Hepatocyte (in vitro differentiated cells): ENCODE data around the gene TXN2. TPM values are rescaled to one million over a fixed set of nuclear protein-coding genes. Genes with fewer than 3 reads are reported as not detected.

Experiments used
- DNase-seq: peaks from one replicate; pipeline ENCODE4 v3.0.0-alpha.2; 2016; ENCODE audit warnings: low spot score
- H2AFZ ChIP-seq: fragments of 200-600 bp; sonication (generic); 2 replicates; pipeline ENCODE4 v1.6.0; 2016; ENCODE audit warnings: antibody characterized with exemption, mild to moderate bottlenecking
- H3K27ac ChIP-seq: fragments of 200-600 bp; sonication (generic); 2 replicates; pipeline ENCODE4 v1.5.1; 2016; ENCODE audit warnings: mild to moderate bottlenecking
- H3K27me3 ChIP-seq: fragments of 200-600 bp; sonication (generic); 2 replicates; pipeline ENCODE4 v1.6.1; 2016
- H3K36me3 ChIP-seq: fragments of 200-600 bp; sonication (generic); replicated peaks from 2 replicates; pipeline ENCODE4 v1.5.1; 2016; ENCODE audit warnings: low read depth; ENCODE audit not compliant: insufficient read depth
- H3K4me1 ChIP-seq: fragments of 200-600 bp; sonication (generic); 2 replicates; pipeline ENCODE4 v1.5.1; 2016; ENCODE audit warnings: mild to moderate bottlenecking, moderate library complexity; ENCODE audit not compliant: insufficient read depth
- H3K4me2 ChIP-seq: fragments of 200-600 bp; sonication (generic); 2 replicates; pipeline ENCODE4 v1.6.0; 2016
- H3K4me3 ChIP-seq: fragments of 200-600 bp; sonication (generic); 2 replicates; pipeline ENCODE4 v1.5.1; 2016; ENCODE audit warnings: mild to moderate bottlenecking
- H3K79me2 ChIP-seq: fragments of 200-600 bp; sonication (generic); 2 replicates; pipeline ENCODE4 v1.6.0; 2017; ENCODE audit warnings: mild to moderate bottlenecking
- H3K9me2 ChIP-seq: fragments of 200-600 bp; sonication (generic); replicated peaks from 2 replicates; pipeline ENCODE4 v1.6.0; 2017; ENCODE audit warnings: mild to moderate bottlenecking; ENCODE audit not compliant: insufficient read depth
- H3K9me3 ChIP-seq: fragments of 200-600 bp; sonication (generic); 2 replicates; pipeline ENCODE4 v1.5.1; 2016; ENCODE audit warnings: low read depth, mild to moderate bottlenecking
- H4K20me1 ChIP-seq: fragments of 200-600 bp; sonication (generic); 2 replicates; pipeline ENCODE4 v1.6.0; 2016; ENCODE audit warnings: mild to moderate bottlenecking; ENCODE audit not compliant: insufficient read depth, poor library complexity, severe bottlenecking
- CTCF ChIP-seq: fragments of 200-600 bp; sonication (generic); IDR thresholded peaks from 2 replicates; pipeline ENCODE4 v1.5.1; 2016; ENCODE audit warnings: antibody characterized with exemption, mild to moderate bottlenecking; ENCODE audit not compliant: poor library complexity
- EZH2 ChIP-seq: fragments of 200-600 bp; sonication (generic); IDR thresholded peaks from 2 replicates; pipeline ENCODE4 v1.6.1; 2016; ENCODE audit warnings: antibody characterized with exemption, mild to moderate bottlenecking, borderline replicate concordance
- EZH2phosphoT487 ChIP-seq: fragments of 200-600 bp; sonication (generic); IDR thresholded peaks from one replicate; pipeline ENCODE4 v1.6.1; 2018; ENCODE audit warnings: antibody characterized with exemption, mild to moderate bottlenecking, low read depth, moderate library complexity; ENCODE audit not compliant: unreplicated experiment, severe bottlenecking
- WGBS: methylation state at CpG from one replicate; pipeline ENCODE4 v1.1.6; 2016; ENCODE audit warnings: low lambda C conversion rate; ENCODE audit errors: missing lambda C conversion rate; 5-methylcytosine and 5-hydroxymethylcytosine counted together
- polyA plus RNA-seq: library from polyadenylated mRNA; unstranded; fragments of >200 nt; fragmentation: Nextera tagmentation; extraction: Ambion mirVana; gene quantifications from 2 replicates; pipeline ENCODE4 v1.2.1, GENCODE V29; 2016
- total RNA-seq: library from RNA; depleted of rRNA; stranded (reverse); fragments of >200 nt; gene quantifications from 2 replicates; pipeline ENCODE4 v1.2.3, GENCODE V29; 2014

The TXN2 gene
- total and polyA plus RNA-seq, 2 experiments from 2014 or later, result 42.6 to 129 TPM

GRCh38 chr22:36469094-36469710 is 12.2 kb downstream of the TXN2 start:
- H3K9me2 ChIP-seq, result no peaks in the 10 kb centered on the region
- H3K27me3 ChIP-seq, result no peaks in the 10 kb centered on the region
- H3K4me3 ChIP-seq, result no peak overlapping the region
- TF ChIP-seq EZH2phosphoT487, result no peak
- TF ChIP-seq CTCF, result no peak
- TF ChIP-seq EZH2, result no peak
- H3K27ac ChIP-seq, result peak overlapping the region; percentile 60
- H3K4me2 ChIP-seq, result no peak overlapping the region
- no peaks in the 10 kb centered on the region for H3K9me3 ChIP-seq
- DNase-seq, result no peak
- no peak overlapping the region for H2AFZ ChIP-seq
- no peaks in the 10 kb centered on the region for H4K20me1 ChIP-seq
- H3K79me2 ChIP-seq, result no peaks in the 10 kb centered on the region
- peaks cover 15% of the 10 kb centered on the region for H3K4me1 ChIP-seq
- no peaks in the 10 kb centered on the region for H3K36me3 ChIP-seq
- 91% methylated on average over 14 of the region's 14 CpGs for WGBS

GRCh38 chr22:36467946-36468345 is 13.5 kb downstream of the TXN2 start:
- TF ChIP-seq EZH2 (no peak), CTCF (no peak), EZH2phosphoT487 (no peak)
- peak overlapping the region; percentile 44 for H3K27ac ChIP-seq
- DNase-seq, result peak; percentile 39
- H3K4me3 ChIP-seq, result no peak overlapping the region
- WGBS, result 69% methylated on average over 7 of the region's 7 CpGs
- no peaks in the 10 kb centered on the region for H3K9me2 ChIP-seq
- peaks cover 15% of the 10 kb centered on the region for H3K4me1 ChIP-seq
- H3K4me2 ChIP-seq, result no peak overlapping the region
- no peaks in the 10 kb centered on the region for H3K79me2 ChIP-seq
- no peaks in the 10 kb centered on the region for H3K9me3 ChIP-seq
- H4K20me1 ChIP-seq, result no peaks in the 10 kb centered on the region
- no peaks in the 10 kb centered on the region for H3K27me3 ChIP-seq
- H2AFZ ChIP-seq, result no peak overlapping the region
- no peaks in the 10 kb centered on the region for H3K36me3 ChIP-seq

- Histone ChIP-seq H4K20me1 (no peaks in the 10 kb centered on the region), H3K79me2 (no peaks in the 10 kb centered on the region), H3K4me1 (peaks cover 15% of the 10 kb centered on the region), H3K4me3 (no peak overlapping the region), H3K27me3 (no peaks in the 10 kb centered on the region), H3K9me3 (no peaks in the 10 kb centered on the region), H3K9me2 (no peaks in the 10 kb centered on the region), H3K4me2 (no peak overlapping the region), H2AFZ (no peak overlapping the region), H3K36me3 (no peaks in the 10 kb centered on the region), H3K27ac (peak overlapping the region; percentile 44)
- TF ChIP-seq EZH2 (no peak), EZH2phosphoT487 (no peak), CTCF (no peak)
- no peak for DNase-seq
- 74% methylated on average over 14 of the region's 14 CpGs for WGBS
Measured at GRCh38 chr22:36467042-36467810, 14.2 kb downstream of the TXN2 start.
